ENCODE data around the gene EFHC1.

- TF ChIP-seq CTCF (IDR thresholded peaks at IDR 0.05) (no peak), POLR2A (IDR thresholded peaks at IDR 0.05) (no peak)
Observed at GRCh38 chr6:52522655-52523054, 102.5 kb downstream of the EFHC1 start.
